ENCODE results near the gene CCL8. TPM values are rescaled to one million over a fixed set of nuclear protein-coding genes. Genes with fewer than 3 reads are reported as not detected.

Gene CCL8
- polyA plus RNA-seq (2012; ENCODE audit: insufficient read depth, insufficient read length, low read depth) = not detected

- Histone ChIP-seq H3K4me1 (no peaks in the 10 kb centered on the region), H3K4me3 (ENCODE audit: low read depth, low read length) (no peak within 1 kb of the TSS), H3K9me3 (no peaks in the 10 kb centered on the region), H3K36me3 (no peaks in the 10 kb centered on the region), H3K27me3 (0 out of 2 replicates have a peak, but pooled peaks cover 10% of the 10 kb centered on the region)
- no peak for DNase-seq
- no peak for TF ChIP-seq CTCF (IDR thresholded peaks at IDR 0.05; ENCODE audit: low read depth, low read length)
Observed at GRCh38 chr17:34319039-34319483, at the start of gene CCL8. Gene CCL8 (plus strand): TSS chr17:34319435. CDS start chr17:34319502, 67 bp downstream.

DNA sequence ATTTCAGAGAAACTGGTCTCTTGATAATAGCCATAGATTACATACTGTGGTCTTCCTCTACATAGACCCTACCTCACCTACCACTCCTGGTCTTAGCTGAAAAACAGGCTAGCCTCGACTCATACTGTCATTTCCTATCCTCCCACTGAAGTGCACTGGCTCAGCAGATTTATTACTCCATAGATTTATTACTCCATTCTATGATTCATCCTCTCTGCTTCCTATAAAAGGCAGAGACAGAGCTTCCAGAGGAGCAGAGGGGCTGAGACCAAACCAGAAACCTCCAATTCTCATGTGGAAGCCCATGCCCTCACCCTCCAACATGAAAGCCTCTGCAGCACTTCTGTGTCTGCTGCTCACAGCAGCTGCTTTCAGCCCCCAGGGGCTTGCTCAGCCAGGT, 49.3 kb upstream of the CCL8 start, which contains the start of gene CCL7:
CCL7 (plus strand) TSS at position 253 of the 400 bp plus-strand sequence; CDS start at position 323, 70 bp downstream.
- DNase-seq = no peak

DNA sequence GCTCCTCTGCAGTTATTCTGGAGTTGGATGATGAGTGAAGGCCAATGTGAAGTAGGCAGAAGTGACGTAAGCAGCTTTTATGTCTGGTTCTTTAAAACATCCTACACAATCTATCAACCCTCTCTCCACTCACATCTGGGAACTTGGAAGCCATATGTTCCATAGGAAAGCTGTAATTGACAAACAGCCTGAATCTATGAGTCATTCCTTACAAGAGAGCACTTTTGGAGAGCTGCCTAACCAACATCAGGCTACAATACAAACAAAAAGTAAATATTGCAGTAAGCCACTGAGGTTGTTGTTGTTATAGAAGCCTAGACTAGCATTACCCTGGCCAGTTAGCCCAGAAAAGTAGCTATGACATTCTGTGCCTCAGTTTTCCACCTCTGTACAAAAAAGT, 43.4 kb upstream of the CCL8 start:
- H3K27me3 ChIP-seq = no peaks in the 10 kb centered on the region; the same call in 1 of the 2 replicates
- no peak for TF ChIP-seq CTCF (IDR thresholded peaks at IDR 0.05; ENCODE audit: low read depth, low read length)
- H3K36me3 ChIP-seq = no peaks in the 10 kb centered on the region
- H3K9me3 ChIP-seq = no peaks in the 10 kb centered on the region
- no peaks in the 10 kb centered on the region for H3K4me1 ChIP-seq
- H3K4me3 ChIP-seq (ENCODE audit: low read depth, low read length) = no peak overlapping the region
- no peak for DNase-seq

More for the DNA sequence above, 49.3 kb upstream of the CCL8 start, which contains the start of gene CCL7:
- H3K36me3 ChIP-seq = no peaks in the 10 kb centered on the region
- no peak within 1 kb of the TSS for H3K4me3 ChIP-seq (ENCODE audit: low read depth, low read length)
- peaks cover 3% of the 10 kb centered on the region; the same call in 1 of the 2 replicates for H3K27me3 ChIP-seq
- no peaks in the 10 kb centered on the region for H3K4me1 ChIP-seq
- no peak for TF ChIP-seq CTCF (IDR thresholded peaks at IDR 0.05; ENCODE audit: low read depth, low read length)
- H3K9me3 ChIP-seq = no peaks in the 10 kb centered on the region

DNA sequence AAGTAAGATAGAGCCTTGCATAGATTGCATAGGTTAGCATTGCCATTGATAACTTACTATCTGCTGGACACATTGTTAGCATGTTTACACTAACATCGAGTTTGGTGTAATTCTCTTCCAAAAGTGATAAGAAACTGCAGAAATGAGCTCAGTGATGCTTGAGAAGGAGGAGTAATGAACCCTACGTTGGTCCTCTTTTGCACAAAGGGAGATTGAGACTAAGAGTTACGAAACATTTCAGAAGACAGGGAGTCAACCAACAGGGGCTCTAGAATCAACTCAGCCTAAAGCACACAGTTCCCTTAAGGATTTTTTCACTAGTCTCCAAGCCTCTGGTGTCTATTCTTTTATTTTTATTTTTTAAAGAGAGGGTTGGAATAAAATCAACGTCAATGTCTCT, 42.4 kb upstream of the CCL8 start:
- Histone ChIP-seq H3K36me3 (no peaks in the 10 kb centered on the region), H3K4me3 (ENCODE audit: low read depth, low read length) (no peak overlapping the region), H3K9me3 (no peaks in the 10 kb centered on the region), H3K4me1 (no peaks in the 10 kb centered on the region), H3K27me3 (no peaks in the 10 kb centered on the region; the same call in 1 of the 2 replicates)
- TF ChIP-seq CTCF (IDR thresholded peaks at IDR 0.05; ENCODE audit: low read depth, low read length) = no peak
- DNase-seq = no peak

DNA sequence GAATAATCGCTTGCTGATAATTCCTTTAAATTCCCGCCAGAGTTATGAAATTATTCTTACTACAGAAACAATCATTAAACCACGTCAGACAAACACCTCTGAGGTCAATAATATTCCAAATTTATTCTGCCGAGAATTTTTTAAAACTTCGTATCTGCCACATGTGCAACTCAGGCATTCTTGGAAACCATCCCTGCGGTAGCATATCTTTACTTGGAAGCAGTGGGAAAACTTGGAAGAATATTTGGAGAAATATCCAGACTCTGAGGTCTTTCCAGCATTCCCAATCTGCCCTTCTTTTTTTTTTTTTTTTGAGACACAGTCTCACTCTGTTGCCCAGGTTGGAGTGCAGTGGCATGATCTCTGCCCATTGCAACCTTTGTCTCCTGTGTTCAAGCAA, 35.7 kb upstream of the CCL8 start:
- H3K9me3 ChIP-seq = no peaks in the 10 kb centered on the region
- DNase-seq = no peak
- peaks cover 5% of the 10 kb centered on the region; the same call in 1 of the 2 replicates for H3K27me3 ChIP-seq
- no peak for TF ChIP-seq CTCF (IDR thresholded peaks at IDR 0.05; ENCODE audit: low read depth, low read length)
- H3K4me1 ChIP-seq = no peaks in the 10 kb centered on the region
- no peak overlapping the region for H3K4me3 ChIP-seq (ENCODE audit: low read depth, low read length)
- H3K36me3 ChIP-seq = no peaks in the 10 kb centered on the region

DNA sequence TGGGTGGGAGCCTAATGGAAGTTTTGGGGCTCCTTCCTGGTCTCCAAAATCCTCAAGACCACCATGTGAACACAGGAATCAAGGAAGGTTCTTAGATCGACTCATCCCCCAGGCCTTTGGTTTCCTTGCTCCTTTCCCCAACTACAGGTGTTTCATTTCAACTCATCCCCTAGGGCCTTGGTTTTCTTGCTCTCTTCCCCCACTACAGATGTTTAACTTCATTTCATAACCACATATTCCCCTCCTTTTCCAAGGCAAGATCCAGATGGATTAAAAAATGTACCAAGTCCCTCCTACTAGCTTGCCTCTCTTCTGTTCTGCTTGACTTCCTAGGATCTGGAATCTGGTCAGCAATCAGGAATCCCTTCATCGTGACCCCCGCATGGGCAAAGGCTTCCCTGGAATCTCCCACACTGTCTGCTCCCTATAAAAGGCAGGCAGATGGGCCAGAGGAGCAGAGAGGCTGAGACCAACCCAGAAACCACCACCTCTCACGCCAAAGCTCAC, 33.9 kb upstream of the CCL8 start, which contains the start of gene CCL11:
CCL11 (plus strand) TSS at position 457 of the 507 bp plus-strand sequence. CDS start 67 bp downstream, outside the sequence.
- Histone ChIP-seq H3K4me3 (ENCODE audit: low read depth, low read length) (no peak within 1 kb of the TSS), H3K9me3 (no peaks in the 10 kb centered on the region), H3K4me1 (no peaks in the 10 kb centered on the region), H3K36me3 (no peaks in the 10 kb centered on the region), H3K27me3 (peaks cover 5% of the 10 kb centered on the region; the same call in 1 of the 2 replicates)
- DNase-seq = no peak
- no peak for TF ChIP-seq CTCF (IDR thresholded peaks at IDR 0.05; ENCODE audit: low read depth, low read length)

All from BE2C (cell line).